Peyer's patch (tissue), 4 donors: ENCODE results near the gene RBM19.

ENCODE experiments used
- POLR2A ChIP-seq, 2 donors: fragments of 450-650 bp; IDR thresholded peaks; one replicate each; pipeline ENCODE4 v1.5.1; 2017; ENCODE audit warnings: antibody characterized with exemption in 2 of 2, mild to moderate bottlenecking in 2 of 2, moderate library complexity in 2 of 2
- TF ChIP-seq, protein P1 (sequence below), 6 experiments: fragments of 450-650 bp in 4 of 6; fragments of 200-600 bp in 2 of 6; sonication (generic) in 1 of 6; IDR thresholded peaks; one replicate each; pipeline ENCODE4 v1.5.1; 2017 to 2019; ENCODE audit warnings: antibody characterized with exemption in 6 of 6, mild to moderate bottlenecking in 3 of 6, moderate library complexity in 1 of 6

DNA sequence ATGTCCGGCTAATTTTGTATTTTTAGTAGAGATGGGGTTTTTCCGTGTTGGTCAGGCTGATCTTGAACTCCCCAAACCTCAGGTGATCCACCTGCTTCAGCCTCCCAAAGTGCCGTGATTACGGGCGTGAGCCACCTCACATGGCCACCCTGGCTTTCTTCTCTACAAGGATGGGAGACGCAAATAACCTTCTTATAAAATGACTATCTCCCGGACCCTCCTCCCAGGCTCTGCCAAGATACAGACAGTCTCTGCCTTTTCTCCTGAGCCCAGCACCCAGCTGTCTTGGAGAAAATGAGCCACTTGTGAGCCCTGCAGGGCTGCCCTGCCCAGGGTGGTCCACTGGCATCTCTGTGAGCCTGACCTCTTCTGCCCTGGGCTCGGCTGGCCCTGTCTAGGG is 34.7 kb upstream of the RBM19 start:
- TF ChIP-seq, protein P1, sequence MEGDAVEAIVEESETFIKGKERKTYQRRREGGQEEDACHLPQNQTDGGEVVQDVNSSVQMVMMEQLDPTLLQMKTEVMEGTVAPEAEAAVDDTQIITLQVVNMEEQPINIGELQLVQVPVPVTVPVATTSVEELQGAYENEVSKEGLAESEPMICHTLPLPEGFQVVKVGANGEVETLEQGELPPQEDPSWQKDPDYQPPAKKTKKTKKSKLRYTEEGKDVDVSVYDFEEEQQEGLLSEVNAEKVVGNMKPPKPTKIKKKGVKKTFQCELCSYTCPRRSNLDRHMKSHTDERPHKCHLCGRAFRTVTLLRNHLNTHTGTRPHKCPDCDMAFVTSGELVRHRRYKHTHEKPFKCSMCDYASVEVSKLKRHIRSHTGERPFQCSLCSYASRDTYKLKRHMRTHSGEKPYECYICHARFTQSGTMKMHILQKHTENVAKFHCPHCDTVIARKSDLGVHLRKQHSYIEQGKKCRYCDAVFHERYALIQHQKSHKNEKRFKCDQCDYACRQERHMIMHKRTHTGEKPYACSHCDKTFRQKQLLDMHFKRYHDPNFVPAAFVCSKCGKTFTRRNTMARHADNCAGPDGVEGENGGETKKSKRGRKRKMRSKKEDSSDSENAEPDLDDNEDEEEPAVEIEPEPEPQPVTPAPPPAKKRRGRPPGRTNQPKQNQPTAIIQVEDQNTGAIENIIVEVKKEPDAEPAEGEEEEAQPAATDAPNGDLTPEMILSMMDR (IDR thresholded peaks at IDR 0.05): no peak
- no peak for TF ChIP-seq POLR2A (IDR thresholded peaks at IDR 0.05)
